K562 (cell line): ENCODE results near the gene SLC38A8. TPM values are rescaled to one million over a fixed set of nuclear protein-coding genes. Genes with fewer than 3 reads are reported as not detected.

Source experiments
- ATF3 ChIP-seq, 2 experiments: fragments of 450-650 bp in 1 of 2; sonication (generic) in 1 of 2; formaldehyde crosslinking in 1 of 2; IDR thresholded peaks in 1 of 2; conservative IDR thresholded peaks in 1 of 2; 2 replicates each; pipeline versions ENCODE4 v1.6.1 to v1.8.1; 2016 to 2023; ENCODE audit warnings: mild to moderate bottlenecking in 2 of 2, moderate library complexity in 2 of 2, inconsistent platforms in 1 of 2, missing genetic modification reagents in 1 of 2
- MCM7 ChIP-seq, 2 experiments: fragments of 450-650 bp; IDR thresholded peaks; 2 replicates each; pipeline ENCODE4 v1.6.1; 2016 to 2018
- RBM17 ChIP-seq: fragments of 200-400 bp; formaldehyde crosslinking; IDR thresholded peaks from 2 replicates; pipeline ENCODE4 v1.6.1; 2017; ENCODE audit warnings: low read depth, mild to moderate bottlenecking, low read length, borderline replicate concordance
- REST ChIP-seq, 2 experiments: fragments of 450-650 bp; formaldehyde crosslinking in 1 of 2; IDR thresholded peaks; 2 replicates each; pipeline versions ENCODE4 v1.4.0 to v1.6.1; 2014 to 2020; ENCODE audit warnings: mild to moderate bottlenecking in 2 of 2, borderline replicate concordance in 1 of 2, low read depth in 1 of 2
- SMAD4 ChIP-seq: fragments of 250-450 bp; sonication (Bioruptor Pico); conservative IDR thresholded peaks from 2 replicates; pipeline ENCODE4 v1.8.0; 2021; ENCODE audit warnings: inconsistent platforms, mild to moderate bottlenecking, moderate library complexity
- SUPT5H ChIP-seq: fragments of 450-650 bp; IDR thresholded peaks from 2 replicates; pipeline ENCODE4 v1.6.1; 2016
- ZNF140 ChIP-seq: fragments of 250-450 bp; sonication (Bioruptor Pico); IDR thresholded peaks from 2 replicates; pipeline ENCODE4 v1.8.0; 2021; ENCODE audit warnings: moderate library complexity, mild to moderate bottlenecking, inconsistent platforms
- ZNF175 ChIP-seq: fragments of 200-800 bp; sonication (Bioruptor generic); IDR thresholded peaks from 2 replicates; pipeline ENCODE4 v1.6.1; 2016; ENCODE audit warnings: low read depth, mild to moderate bottlenecking, missing genetic modification characterization, missing compliant biosample characterization
- ZNF384 ChIP-seq: IDR thresholded peaks from 2 replicates; pipeline ENCODE4 v1.6.1; 2012; ENCODE audit warnings: low read depth, low read length, improper control_type of control experiment
- ZZZ3 ChIP-seq: fragments of 450-650 bp; IDR thresholded peaks from 2 replicates; pipeline ENCODE4 v1.6.1; 2016; ENCODE audit warnings: antibody characterized with exemption, mild to moderate bottlenecking, moderate library complexity
- polyA plus RNA-seq, 8 experiments: library from polyadenylated mRNA; depleted of rRNA in 4 of 8; stranded (reverse) in 5 of 8; unstranded in 3 of 8; fragments of >200 nt; fragmentation: Nextera tagmentation in 2 of 8; fragmentation: Illumina TruSeq in 1 of 8; extraction: Ambion mirVana in 2 of 8; extraction: Trizol in 1 of 8; gene quantifications; 2 replicates each; pipeline versions ENCODE4 v1.2.1 to v1.2.3, GENCODE V29; 2011 to 2014; ENCODE audit warnings: inconsistent platforms in 1 of 8, missing spikeins in 1 of 8
- total RNA-seq, 7 experiments: library from RNA; depleted of rRNA in 6 of 7; stranded (reverse); fragments of >200 nt in 6 of 7; fragmentation: Illumina TruSeq in 2 of 7; extraction: Trizol in 2 of 7; gene quantifications; 2 replicates each; pipeline versions ENCODE4 v1.2.1 to v1.2.3, GENCODE V29; 2011 to 2021; ENCODE audit warnings: low replicate concordance in 1 of 7
- TF ChIP-seq, protein P1 (sequence below): fragments of 450-650 bp; formaldehyde crosslinking; IDR thresholded peaks from 2 replicates; pipeline ENCODE4 v1.4.0; 2020; ENCODE audit warnings: mild to moderate bottlenecking, moderate library complexity

The SLC38A8 gene
- total and polyA plus RNA-seq, 9 of the 15 experiments (the other 6 are each of a cell fraction or from before 2014, with no cell fraction given): 0.28 TPM; not detected in 8

GRCh38 chr16:84003038-84003437, 39.6 kb downstream of the SLC38A8 start (continued):
- TF ChIP-seq REST (IDR thresholded peaks at IDR 0.05; ENCODE audit: borderline replicate concordance): no peak
- TF ChIP-seq REST (CRISPR knock-in tag; IDR thresholded peaks at IDR 0.05; ENCODE audit: low read depth): no peak
- TF ChIP-seq, protein P1, sequence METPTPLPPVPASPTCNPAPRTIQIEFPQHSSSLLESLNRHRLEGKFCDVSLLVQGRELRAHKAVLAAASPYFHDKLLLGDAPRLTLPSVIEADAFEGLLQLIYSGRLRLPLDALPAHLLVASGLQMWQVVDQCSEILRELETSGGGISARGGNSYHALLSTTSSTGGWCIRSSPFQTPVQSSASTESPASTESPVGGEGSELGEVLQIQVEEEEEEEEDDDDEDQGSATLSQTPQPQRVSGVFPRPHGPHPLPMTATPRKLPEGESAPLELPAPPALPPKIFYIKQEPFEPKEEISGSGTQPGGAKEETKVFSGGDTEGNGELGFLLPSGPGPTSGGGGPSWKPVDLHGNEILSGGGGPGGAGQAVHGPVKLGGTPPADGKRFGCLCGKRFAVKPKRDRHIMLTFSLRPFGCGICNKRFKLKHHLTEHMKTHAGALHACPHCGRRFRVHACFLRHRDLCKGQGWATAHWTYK (CRISPR knock-in tag): no peak
- TF ChIP-seq ZNF175: no peak
- TF ChIP-seq ZZZ3: no peak
- TF ChIP-seq RBM17: no peak
- TF ChIP-seq ATF3 (IDR thresholded peaks at IDR 0.05): peak; percentile 21; the same call in 1 of the 2 replicates
- no peak for TF ChIP-seq ATF3 (CRISPR knock-in tag; conservative IDR thresholded peaks at IDR 0.05)
- TF ChIP-seq MCM7 (IDR thresholded peaks at IDR 0.05): no peak
- no peak for TF ChIP-seq ZNF384
- TF ChIP-seq ZNF140 (CRISPR knock-in tag): no peak
- TF ChIP-seq SUPT5H: no peak
- no peak for TF ChIP-seq SMAD4 (CRISPR knock-in tag)
